GM18867 (cell line): Measurements from ENCODE around the gene KLHDC4.

Experiments
- ATAC-seq: cut with Tn5 transposase; IDR thresholded peaks from one replicate; pipeline ENCODE4 v1.9.1; 2021; ENCODE audit warnings: mild to moderate bottlenecking, moderate library complexity; ENCODE audit not compliant: unreplicated experiment

Gene KLHDC4

DNA sequence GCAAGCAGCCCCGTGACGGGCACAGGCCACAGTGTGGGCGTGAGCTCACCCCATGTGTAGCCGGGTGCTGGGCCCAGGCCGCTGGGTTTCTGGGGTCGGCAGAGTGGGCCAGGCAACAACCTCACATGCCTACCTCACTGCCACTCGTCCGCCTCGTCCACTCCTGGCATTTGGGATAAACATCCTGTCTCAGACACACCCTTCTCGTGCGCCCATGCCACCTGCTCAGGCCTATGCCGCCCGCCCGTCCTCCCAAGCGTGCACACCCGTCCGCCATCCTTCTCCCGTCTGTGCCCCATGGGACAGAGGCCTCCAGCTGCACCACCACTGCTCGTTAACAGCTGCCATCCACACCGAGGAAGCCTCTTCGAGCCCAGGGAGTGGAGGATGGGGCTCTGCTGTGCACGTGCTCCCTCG lies 64.3 kb downstream of the KLHDC4 start:
- ATAC-seq = no peak

DNA sequence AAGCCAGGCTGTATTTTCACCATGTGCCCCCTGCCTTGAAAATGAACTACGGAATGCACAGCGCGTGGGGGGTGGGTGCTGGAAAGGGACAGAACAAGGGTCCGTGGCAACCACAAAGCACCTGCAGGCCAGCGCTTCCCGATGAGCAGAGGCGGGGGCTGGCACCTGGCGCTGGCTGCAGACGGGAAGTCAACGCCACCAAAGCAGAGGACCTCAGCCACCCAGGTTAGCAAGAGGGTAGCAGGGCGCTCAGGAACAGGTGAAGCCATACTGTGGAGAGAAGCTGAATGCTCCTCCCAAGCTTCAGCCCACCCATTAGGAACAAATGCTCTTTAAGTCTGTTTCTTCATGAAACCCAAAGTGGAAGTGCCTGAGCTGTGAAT lies 64.7 kb downstream of the KLHDC4 start:
- ATAC-seq = no peak

DNA sequence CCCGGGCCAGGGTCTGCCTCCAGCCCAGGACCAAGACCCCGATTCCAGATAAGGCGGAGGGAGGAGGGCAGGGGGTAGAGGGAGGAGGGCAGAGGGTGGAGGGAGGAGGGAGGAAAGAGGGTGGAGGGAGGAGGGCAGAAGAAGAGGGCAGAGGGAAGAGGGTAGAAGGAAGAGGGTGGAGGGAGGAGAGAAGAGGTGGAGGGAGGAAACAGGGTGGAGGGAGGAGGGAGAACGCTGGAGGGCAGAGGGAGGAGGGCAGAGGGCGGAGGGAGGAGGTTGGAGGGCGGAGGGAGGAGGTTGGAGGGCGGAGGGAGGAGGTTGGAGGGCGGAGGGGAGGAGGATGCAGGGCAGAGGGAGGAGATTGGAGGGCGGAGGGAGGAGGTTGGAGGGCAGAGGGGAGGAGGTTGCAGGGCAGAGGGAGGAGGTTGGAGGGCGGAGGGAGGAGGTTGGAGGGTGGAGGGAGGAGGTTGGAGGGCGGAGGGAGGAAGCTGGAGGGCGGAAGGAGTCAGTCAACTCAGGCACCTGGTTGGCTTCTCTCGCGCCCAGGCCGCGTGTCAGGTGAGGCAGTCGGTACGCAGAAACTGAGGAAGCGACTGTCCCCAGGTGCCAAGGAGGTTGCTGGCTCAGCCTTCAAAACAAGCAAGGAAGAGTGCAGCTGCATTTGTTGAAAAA lies 65.2 kb downstream of the KLHDC4 start:
- ATAC-seq = no peak

DNA sequence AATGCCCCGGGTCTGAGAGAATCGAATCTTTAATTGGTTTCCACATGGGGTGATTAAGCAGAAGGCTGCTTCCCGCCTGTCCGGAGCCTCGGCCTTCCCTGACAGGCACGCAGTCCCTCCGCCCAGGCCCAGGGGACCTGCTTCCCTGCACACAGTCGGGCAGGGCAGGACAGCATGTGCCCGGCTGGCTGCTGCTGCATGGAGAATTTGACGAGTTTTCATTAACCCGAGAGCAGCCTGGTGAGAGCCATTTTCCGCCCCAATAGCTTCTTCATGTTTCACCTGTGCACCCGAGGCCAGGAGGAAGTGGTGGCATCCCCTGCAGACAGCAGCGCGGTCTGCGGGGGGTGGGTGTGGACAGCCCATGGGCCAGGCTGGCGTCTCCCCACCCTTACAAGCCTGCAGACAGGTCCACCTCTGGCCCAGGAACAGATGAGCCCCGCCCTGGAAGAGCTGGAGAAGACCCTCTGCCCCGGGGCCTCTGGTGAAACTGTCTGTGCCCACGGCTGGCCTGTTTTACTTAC lies 67.0 kb downstream of the KLHDC4 start:
- ATAC-seq = no peak

DNA sequence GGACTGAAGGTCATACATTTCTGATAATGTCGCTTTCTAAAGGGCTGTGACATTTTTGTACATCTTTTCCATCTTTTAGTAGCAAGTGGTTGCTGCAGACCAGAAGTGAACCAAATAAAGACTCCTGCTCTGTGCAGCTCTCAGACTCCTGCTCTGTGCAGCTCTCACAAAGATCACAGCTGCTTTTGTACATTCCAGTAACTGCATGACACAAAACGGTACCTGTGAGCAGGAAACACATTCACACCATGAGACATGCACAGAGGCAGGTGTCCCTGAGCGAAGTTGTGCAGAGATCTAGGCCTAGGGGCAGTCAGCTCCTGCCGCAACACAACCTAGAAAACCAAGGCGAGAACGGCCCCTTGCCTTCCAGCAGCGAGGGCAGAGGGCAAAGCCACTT lies 67.5 kb downstream of the KLHDC4 start:
- ATAC-seq = peak; percentile 58

DNA sequence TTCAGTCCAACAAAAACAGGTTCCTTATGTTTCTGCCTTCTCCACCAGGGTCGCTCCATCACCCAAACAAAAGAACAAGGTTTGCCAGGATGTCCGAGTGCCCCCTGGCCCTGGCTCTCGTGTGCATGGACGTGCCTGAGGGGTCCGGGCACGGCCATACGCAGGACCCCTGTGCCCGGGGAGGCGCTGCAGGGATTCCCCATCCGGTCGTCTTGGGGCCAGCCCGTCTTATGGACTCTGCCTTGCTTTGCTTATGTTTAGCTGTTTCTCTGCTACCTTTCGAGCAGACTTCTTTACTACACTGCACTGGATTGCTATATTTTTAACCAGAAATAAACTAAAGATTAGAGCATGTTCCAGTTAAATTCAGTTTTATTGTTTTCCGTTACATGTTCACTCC lies 68.0 kb downstream of the KLHDC4 start:
- ATAC-seq = no peak

DNA sequence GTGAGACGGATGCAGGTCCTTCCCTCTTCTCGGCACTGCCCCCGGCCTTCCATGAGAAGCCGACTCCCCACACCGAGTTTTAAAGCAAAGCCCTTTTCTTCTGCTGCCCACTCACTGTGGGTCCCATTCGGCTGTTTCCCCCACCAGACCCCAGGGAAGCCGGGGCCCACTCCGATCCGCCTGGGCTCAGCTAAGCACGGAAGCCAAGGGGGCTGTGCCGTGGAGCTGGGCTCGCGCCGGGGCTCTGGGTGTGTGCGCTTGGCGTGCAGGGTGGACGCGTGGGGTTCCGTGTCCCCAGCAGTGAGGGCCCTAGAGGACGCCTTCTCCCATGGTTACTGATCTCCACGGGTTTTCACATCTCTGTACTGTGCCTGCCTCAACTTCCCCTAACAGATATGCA lies 68.5 kb downstream of the KLHDC4 start:
- no peak for ATAC-seq

DNA sequence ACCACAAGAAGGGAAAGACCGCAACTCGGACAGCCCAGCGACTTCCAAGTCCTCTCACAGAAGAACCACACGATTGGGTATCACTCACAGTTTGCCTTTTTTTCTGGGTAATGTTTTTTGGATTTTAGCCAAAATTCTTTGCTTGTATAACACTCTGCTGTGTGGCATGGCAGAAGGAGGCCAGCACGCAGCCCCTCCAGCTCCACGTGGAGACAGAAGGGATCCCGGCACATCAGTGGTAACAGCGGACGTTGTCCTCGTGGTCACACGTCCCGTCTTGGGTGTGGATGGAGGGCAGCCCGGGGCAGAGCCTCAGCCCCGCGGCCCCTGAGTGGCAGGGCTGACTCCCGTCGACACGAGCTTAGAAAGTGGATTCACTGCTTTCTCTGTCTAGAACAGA lies 69.1 kb downstream of the KLHDC4 start:
- no peak for ATAC-seq

DNA sequence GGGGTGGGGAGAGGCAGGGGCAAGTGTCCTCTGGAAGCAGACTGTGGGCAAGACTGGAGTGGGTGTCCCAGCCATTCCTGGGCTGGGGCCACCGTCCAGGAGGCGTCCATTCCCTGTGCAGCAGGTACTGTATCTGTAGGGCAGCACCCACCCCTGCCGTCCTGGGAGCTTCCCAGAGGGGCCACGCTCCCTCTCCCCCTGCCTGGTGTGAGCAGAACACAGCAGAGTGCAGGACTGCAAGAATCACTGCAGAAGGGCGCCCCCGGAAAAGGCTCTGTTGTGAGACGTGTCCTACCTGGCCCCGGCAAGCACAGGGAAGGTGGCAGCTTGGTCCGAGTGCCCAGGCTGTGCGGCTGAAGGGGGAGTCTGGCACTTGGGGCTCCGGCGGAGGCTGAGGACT lies 70.3 kb downstream of the KLHDC4 start:
- ATAC-seq = no peak

DNA sequence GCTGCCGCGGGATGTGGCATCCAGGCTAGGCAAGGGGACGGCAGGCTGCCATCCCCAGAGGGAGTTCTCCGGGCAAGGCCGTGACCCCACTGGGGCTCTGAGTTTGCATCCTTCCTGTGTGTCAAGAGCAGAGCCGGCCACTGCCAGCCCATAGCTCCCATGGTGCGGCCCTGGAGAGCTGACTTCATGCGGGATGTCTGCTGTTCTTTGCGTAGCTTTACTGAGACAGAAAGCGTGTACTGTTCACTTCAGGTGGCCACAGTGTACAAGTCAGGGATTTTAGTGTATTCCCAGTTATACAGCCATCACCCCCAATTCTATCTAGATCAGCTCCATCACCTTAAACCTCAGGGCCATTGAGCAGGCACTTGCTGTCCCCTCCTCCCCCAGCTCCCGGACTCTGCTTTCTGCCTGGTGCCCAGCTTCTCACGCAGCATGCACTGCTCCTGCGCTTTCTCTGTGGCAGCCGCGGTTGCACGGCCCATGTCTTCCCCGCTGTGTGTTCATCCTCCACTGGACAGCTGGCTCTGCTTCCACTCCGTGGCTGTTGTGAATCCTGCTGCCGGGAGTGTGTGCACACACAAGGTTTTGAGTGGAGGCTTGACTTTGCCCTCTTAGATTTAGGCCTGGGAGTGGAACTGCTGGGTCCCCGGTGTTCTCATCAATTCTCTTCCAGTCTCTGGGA lies 71.2 kb downstream of the KLHDC4 start:
- ATAC-seq = no peak

DNA sequence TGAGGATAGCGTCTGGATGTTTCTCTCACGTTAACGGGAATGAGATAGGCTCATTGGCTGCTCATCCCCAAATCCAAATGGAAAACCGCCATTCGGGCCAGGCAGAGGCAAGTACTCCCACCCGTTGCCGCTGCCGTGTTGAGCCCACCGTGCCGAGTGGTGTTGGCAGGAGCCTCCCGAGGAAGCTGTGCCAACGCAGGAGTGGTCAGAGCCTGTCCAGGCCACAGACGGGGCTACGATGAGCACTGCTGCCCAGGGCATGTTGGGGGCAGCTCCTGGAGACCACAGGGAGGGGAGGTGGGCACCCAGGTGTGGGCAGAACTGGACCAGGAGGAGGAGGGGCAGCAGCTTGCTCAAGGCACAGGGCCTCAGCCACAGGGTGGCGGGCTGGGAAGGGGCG lies 72.0 kb downstream of the KLHDC4 start:
- no peak for ATAC-seq

DNA sequence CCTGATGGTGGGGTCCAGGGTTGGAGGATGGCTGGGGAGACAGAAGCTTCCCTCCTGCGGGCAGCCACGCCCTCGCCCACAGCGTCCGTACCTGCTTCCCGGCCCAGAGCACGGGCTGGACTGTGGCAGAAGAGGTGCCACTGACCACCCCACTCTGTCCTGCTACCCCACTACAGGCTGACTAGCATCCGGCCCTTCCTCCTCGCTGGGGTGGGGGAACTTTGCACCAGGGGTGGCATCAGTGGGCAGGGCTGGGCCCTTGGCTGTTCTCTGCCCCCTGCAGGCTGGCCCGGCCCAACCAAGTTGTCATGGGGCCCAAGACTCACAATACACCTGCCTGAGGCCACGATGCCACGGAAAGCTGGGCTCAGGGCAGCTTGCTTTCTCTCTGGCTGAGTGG lies 73.0 kb downstream of the KLHDC4 start:
- no peak for ATAC-seq

DNA sequence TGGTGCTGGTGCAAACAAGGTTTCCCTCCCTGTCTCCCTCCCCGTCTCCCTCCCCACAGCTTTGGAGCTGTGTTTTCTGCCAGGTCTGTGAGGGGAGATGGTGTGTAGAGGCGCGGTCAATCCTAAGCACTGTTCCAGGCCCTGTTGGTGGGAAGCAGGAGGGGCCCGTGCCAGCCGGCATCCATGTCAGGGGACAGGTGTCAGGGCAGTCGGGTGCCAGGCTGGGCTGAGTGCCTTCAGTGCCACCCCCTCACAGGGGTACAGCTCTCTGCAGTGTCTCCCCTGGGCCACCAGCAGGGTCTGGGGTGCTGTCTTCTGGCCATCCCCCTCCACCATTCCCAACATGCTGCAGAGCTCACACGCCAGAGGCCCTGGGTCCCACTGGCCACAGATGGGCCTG lies 73.6 kb downstream of the KLHDC4 start:
- ATAC-seq = no peak

DNA sequence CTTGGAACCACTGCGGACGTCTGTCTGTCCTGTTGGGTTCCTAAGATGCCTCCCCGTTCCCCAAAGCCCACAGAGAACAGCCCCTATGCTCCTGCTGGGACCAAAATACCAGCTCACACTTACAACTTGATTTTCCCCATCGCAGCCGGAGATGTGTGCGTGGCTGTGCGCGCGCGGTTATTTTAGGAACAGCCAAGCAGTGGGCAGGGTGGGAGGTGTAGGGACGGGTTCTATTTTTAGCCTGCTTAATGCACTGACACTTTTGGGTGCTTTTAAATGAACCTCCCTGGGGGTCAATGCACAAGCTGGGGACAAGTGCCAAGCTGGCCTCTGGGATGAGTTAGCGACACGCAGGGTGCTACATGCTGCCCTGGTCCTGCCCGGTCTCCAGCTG lies 74.1 kb downstream of the KLHDC4 start:
- ATAC-seq = no peak

DNA sequence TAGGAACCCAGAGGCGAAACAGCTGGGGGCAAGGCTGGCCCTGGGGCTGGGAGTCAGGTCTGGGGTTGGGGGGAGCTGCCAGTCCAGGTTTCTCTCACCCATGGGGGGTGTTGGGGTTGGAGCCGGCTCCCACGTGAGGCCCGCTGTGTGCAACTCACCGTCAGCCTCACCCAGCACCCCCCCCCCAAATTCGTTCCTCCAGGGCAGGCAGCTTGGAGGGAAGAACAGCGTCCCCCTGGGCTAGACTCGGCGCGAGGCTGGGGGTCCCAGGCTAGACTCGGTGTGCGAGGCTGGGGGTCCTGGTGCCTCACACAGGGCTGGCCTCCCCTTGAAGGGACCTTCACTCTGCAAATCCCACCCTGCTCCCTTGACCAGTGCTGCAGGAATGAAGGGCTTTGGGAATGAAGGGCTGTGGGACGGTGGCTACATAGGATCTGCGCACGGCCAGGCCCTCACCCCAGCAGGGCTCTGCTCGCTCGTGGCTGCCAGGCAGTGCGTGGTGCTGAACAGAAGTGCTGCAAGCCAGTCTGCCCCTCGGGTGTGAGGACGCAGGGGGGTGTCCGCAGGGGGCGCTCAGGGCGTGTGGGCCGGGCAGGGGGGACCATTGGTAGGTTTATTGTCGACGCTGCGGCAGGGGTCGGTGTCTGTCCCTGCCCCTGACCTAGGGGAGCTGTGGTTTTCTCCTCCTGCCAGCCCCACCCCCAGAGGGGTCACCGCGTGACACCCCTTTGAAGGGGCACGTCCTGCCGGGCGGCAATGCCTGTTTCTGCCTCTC lies 74.7 kb downstream of the KLHDC4 start:
- ATAC-seq = no peak

DNA sequence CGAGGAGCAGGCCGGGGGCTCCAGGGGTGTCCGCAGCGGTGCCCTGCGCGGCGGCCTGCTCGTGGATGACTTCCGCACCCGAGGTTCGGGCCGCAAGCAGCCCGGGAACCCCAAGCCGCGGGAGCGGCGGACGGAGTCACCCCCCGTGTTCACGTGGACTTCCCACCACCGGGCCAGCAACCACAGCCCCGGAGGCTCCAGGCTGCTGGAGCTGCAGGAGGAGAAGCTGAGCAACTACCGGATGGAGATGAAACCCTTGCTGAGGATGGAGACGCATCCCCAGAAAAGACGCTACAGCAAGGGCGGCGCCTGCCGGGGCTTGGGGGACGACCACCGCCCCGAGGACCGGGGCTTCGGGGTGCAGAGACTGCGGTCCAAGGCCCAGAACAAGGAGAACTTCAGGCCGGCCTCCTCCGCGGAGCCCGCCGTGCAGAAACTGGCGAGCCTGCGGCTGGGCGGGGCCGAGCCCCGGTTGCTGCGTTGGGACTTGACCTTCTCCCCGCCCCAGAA lies 75.8 kb downstream of the KLHDC4 start:
- no peak for ATAC-seq

DNA sequence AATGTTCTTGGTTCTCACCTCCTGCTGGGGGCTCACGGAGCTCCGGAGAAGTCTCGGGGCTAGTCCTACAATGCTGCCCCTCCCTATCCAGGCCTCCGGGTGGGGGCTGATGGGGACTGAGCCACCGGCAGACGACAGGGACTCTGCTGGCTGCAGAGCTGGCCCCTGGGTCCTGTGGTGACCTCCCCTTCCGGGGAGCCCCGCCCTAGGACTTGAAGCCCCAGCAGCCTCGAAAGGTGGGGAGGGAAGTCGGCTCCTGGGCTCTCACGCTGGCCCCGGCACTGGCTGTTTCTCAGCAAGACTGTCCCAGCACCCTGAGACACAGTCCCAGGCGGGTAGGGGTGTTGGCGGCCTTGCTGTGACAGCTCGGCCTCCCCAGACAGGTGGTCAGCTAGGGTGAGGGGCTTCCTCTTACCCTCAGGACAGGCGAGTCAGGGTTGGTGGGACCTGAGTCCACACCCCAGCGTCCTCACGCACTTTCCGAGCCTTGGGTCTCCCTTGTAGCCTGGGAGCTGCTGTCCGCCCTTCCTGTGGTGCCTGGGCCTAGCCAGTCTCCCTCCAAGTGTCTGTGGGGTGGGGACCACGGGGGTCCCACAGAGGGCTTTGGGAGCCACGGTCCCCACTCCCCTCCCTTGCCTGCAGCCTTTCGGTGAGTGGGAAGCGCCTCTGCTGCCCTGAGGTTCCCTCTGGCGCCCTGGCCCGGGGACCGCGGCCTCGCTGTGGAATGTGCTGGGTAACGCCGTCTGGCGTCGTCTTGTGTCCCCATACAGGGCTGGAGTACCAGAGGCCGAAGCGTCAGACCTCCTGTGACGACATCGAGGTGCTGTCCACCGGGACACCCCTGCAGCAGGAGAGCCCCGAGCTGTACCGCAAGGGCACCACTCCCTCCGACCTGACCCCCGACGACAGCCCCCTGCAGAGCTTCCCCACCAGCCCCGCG lies 76.6 kb downstream of the KLHDC4 start:
- ATAC-seq = no peak

DNA sequence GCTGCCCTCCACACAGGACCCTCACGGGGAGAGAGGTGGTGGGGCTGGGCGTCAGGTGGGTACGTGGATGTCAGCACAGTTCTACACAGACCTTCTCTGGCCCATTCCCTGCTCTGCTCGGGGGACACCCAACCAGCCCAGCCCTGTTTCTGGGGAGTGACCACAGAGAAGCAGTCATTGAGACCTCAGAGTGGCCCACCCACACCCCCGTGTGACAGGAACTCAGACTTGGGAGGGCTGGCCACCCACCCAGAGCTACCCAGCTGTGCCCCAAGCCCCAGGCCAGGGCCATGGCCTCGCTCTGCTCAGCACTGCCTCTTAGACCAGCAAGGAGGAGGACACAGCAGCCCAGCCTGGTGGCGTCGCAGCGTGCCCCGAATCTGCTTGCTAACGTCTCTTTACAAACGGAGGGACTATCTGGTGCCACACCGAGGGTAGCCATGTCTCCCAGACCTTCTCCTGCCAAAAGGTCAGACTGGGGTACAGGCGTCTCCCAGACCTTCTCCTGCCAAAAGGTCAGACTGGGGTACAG lies 77.7 kb downstream of the KLHDC4 start:
- ATAC-seq = no peak

DNA sequence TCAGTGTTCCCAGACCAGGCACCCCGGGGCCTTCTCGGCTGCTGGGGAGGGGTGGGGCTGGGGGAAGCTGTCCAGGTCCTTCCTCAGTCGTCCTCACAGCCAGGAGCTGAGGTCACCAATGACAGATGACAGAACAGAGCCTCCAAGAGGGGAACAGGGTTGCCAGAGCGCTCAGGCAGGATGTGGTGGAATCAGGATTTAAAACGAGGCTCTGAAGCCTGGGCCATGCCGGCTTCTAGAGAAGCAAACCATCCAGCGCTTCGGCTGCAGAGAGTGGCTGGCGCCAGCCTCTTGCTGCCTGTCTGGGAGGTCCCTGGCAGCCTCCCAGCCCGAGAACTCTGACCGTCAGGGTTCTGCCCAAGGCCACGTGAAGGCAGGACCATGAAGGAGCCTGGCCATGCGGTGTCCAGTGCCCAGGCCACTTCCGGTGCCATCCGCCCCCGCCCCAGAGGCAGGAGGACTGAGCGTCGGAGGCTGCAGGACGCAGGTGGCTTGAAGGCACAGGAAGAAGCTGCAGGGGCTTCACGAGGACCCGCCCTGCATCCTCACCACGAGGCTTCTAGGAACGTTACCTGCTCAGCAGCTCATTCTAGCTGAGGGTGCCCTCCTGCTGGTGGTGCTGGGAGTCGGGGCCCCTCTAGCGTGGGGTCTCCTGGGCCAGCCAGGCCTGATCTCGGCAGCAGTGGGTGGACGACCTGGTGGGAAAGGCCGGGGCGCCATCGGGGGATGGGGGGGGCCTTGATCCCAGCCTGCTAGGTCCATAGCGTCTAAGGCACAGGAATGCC lies 78.5 kb downstream of the KLHDC4 start:
- ATAC-seq = no peak

DNA sequence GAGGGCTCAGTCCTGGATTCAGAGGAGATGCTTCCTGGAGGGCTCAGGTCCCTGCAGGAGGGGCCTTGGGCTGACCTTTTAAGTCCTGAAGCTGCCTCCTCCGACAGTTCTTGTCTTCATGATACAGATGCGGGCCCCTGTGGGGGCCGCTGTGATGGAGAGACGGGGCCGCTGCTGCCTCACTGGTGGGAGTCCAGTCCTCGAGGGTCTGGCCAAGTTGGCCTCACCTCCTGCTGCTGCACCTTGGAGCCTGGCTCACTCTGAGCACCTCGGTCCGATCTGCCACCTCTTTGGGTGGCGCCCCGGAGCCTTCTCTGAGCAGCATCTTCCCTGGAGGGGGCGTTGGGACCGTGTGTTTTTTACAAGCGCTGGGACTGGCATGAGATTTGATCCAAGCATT lies 79.1 kb downstream of the KLHDC4 start:
- ATAC-seq = no peak
